GM18870 (cell line): ENCODE data around the gene RAB29.

Experiments
- ATAC-seq: cut with Tn5 transposase; IDR thresholded peaks from one replicate; pipeline ENCODE4 v1.9.1; 2021; ENCODE audit warnings: moderate library complexity; ENCODE audit not compliant: unreplicated experiment

The RAB29 gene

DNA sequence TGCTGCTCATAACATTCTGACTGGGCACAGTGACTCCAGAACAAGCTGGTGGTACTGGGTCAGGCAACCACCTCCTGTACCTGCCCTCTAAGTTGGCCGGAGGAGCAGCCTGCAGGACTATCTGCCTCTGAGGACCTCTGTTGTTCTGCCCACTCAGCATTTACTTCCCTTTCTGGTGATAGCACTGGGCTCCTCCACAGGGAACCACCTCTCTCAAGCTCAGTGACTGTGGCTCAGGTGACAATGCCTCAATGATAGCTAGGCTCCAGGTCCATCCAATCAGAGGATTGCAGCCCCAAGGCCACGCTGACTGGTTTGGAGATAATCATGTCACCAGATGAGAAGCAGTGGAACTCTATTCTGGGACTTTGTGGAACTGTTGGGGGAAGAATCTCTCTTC is 21.9 kb upstream of the RAB29 start:
- no peak for ATAC-seq

DNA sequence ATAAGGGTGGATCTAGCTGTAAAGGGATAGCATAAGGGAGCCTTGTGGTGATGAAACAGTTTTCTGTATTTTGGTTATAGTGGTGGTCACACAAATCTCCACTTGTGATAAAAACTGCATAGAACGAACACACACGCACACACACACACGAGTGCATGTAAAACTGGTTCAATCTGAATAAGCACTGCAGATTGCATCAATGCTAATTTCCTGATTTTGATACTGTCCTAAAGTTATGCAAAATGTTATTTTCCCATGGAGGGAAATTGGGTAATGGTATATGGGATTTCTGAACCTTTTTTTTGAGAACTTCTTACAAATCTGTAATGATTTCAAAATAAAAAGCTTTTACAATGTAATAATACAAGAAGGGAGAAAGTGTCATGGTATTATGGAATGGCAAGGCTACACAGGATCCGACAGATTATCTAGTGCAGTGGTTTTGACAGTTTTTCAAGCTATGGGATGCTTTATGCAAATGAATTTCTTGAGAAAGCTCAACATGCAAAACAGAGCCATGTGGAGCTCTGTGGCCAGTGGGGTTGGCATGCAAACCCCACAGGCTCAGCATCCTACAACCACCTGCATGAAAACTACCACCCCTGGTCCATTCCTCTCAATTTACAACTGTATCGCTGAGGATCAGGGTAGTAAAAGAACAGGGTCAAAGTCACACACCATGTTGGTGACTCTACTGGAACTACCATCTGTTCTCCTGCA is 18.9 kb upstream of the RAB29 start:
- ATAC-seq, result no peak

DNA sequence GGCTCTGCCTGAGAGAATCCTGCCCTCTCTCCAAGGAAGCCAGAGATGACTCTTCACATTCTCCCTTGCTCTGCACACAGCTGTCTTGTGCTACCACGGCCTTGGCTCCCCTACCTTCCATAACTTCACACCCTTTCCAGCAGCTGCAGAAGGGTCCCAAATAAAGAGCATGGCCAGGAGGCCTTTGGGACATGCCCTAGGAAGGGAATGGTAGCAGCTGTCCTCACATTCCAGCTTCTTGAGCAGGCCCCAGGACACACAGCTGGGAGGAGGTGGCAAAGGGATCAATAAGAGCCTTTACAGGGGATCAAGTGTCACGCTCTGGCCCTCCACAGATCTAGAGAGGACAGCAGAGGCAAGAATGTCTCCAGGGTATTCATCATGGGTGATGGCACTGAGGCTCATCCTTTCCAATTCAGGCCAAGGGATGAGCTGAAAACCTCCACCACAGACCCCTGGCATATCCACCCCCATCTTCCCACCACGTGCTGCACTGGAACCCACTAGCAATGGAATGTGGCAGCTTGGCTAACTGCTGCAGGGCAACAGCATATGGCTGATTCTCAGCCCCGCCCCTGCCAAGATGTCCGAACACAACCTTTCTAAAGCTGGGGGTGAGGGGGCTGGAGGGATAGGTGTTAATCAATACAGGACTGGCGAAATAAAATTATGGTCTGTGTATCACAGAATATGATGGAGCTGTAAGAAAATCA is 17.8 kb upstream of the RAB29 start:
- ATAC-seq, result no peak

DNA sequence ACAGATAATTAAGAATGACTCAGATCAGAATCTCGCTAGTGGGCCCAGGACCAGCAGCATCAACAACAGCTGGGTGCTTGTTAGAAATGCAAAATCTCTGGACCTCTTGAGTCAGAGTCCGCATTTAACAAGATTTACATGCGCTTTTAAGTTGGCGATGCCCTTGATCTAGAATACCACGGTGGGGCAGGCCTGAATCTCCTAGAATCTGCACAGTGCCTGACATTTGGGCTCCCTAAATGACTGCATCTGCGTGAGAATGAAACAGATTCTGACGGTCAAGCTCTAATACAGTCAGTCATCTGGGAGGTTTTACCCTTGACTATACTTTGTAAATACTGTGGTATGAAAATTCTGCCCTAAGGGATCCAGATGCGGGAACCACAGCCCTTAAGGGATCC is 17.2 kb upstream of the RAB29 start:
- ATAC-seq, result no peak

DNA sequence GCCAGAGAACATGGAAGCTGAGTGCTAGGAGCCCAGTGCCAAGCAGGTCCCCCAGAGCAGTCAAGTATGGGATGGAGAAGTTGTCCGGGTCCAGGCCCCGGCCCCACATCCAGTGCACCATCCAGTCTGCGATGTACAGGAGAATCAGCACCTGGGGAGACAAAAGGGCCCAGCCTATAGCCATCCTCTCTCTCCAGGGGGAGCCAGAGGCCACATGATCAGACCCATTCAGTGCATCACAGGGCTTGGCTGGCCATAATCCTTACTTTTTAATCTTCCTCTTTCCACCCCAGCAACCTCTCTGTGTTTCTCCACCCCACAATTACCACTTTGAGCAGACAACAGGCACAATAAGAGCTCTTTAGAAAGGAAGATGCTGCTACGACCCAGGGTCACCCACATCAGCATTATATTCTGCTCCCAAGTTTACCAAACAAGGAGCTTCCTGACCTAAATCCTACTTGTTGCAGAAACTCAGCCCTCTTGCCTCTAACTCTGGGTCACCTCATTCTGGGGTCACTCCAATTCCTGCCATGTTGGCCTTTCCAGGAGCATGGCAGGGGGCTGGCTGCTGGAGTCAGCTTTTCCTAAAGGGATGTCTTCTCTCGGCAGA is 16.4 kb upstream of the RAB29 start:
- ATAC-seq, result no peak

DNA sequence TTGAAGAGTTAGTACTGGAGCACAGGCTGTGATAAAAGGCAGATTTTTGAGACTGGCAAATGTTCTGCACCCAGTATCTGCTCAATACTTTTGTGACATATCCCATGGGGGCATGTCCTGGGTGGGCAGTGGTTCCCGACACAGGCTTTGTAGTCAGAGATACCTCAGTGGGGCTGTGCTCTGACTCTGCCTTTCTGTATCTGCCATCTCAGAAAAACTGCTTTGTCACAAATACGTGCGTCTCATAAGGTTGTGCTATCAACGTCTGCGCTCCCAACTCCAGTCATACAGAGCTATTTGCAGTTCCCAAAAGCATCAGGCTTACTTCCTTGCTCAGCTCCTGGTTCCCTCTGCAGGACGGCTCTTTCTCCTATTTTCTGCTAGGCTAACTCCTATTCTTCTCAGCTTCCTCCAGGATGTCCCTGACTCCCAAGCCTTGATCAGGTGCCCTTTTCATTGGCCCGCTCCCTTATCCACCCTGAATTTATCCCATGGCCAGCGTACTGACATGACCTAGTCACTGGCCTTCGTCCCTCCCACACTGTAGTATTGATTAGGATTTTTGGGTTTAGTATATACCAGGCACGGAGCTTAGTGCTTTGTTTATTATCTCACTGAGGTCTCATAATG is 12.1 kb upstream of the RAB29 start:
- ATAC-seq, result no peak

DNA sequence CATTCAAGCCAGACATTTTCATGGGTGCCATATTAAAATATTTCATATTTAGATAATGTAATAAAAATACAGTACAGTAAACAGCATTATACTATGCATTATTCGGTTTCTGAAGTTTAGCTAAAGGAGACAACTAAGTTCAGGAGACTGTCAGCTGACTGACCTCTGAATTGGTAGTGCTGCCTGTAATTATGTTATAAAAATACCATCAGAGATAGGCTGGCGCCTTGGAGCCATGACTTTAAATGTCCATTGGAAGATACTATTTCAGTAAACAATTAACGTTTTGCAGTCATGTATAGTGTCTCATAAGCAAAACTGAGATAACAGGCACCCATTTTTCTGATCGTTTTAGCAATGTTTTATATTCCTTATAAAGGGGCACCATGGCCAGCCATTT is 11.3 kb upstream of the RAB29 start:
- ATAC-seq, result no peak

DNA sequence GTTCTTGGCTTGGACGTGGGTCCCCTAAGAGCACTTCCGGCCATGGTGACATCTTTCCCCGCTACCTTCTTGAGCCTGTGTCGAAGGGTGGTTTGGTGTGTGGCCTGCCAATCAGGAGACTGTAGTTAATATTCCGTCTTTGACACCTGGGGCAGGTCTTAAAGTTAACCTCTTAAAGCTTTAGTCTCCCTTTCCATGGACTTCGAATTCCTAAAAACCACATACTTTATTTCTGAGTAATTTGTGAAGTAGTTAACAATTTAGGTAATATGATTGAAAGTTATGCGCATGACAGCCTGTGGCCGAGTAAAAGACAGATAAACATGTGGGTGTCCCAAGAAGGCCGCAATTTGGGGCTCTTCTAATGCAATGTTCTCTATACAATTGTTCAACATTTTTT is 10.2 kb upstream of the RAB29 start:
- no peak for ATAC-seq

DNA sequence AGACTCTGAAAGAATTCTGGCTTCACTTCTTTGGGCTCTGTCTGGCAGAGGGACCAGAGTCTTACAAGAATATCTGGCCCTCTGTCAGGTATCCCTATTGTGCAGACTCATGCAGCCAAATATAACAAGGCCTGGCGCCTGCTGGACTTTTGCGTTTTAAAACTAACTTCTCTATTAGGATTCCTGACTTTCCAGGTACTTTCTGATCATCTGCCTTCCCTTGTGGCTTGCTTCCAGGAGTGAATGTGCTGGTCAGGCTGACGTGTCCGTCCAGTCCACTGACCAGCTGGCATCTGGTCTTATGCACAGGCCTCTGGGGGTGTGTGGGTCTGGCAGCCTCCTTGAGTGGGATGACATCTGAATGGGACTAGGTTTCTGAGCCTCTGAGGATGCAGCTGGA is 8.6 kb upstream of the RAB29 start:
- no peak for ATAC-seq

DNA sequence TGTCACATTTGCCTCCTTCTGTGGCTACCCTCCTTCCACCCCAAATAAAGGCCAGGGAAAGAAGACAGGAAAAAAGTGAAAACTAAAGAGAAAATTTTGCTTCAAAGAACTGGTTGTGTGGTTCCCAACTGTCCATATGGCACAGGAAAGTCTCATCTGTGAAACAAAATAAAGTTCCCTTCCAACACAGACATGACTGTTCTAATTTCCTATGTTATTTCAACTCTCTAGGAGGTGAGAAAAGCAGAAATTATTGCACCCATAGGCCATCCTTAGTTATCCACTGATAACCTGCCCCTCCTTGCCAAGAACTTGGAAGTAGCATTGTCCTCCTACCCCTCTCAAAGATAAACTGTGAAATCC is 8.1 kb upstream of the RAB29 start:
- no peak for ATAC-seq

DNA sequence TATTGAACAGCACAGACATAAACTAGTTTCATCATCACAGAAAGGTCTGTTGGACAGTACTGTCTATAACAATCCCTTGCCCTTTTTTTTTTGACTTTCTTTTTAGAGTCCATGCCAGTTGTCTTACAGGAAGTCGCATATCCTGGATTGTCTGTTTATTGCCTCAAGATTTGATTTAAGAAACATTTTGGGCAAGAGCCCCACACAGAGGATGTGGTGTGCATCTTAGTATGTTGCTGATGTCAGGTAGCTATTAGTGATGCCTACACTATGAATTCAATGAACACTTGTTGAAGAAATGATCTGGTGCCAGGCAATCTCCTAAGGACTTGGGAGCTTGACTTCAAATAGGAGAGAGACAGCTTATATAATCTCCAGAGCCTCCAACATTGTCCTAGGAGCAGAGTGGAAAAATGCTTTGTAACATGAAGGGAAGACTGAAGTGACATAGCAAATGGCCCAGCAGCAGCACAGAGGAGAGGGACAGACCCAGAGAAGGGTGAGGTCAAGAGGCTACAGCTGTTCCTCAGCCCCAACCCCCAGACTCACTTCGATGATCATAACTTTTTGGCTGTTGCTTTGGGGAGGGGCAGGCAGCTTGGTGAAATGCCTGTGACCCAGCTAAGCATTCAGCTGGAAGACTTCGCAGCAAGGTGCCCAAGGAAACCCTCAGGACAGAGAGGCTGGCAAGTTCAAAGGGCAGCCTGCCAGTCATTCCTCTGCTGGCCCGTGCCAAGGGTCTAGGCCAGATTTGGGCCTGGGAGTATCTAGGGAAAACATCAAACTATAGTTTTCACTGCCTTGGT is 7.5 kb upstream of the RAB29 start:
- no peak for ATAC-seq

DNA sequence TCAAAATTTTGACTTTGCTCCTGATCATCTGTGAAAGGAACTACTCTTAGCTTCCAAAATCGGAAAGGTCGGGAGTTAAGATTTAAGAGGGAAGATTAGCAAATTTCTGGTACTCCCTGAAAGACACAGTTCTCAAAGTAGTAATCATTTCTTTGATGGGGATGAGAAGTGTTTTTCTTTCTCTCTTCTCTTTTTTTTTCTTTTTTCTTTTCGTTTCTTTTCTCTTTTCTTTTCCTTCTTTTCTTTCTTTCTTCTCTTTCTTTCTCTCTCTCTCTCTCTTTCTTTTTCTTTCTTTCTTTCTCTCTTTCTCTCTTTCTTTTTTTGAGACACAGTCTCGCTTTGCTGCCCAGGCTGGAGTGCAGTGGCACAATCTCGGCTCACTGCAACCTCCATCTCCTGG is 5.1 kb upstream of the RAB29 start:
- ATAC-seq, result no peak

DNA sequence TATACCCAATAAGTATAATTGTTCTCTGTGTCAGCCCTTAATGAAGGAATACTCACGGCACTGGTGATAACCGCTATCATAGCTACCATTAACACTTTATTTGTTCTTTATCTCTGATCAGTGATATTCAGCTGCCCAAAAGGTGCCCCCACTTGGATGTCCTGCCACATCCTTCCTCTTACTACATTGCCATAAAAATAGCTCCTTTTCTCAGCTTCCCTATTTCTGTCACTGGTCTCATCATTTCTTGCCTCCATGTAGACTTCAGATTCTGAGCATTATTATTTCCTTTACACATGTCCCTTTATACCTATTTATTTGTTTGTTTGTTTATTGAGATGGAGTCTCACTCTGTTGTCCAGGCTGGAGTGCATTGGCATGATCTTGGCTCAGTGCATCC is 2.7 kb upstream of the RAB29 start:
- no peak for ATAC-seq

DNA sequence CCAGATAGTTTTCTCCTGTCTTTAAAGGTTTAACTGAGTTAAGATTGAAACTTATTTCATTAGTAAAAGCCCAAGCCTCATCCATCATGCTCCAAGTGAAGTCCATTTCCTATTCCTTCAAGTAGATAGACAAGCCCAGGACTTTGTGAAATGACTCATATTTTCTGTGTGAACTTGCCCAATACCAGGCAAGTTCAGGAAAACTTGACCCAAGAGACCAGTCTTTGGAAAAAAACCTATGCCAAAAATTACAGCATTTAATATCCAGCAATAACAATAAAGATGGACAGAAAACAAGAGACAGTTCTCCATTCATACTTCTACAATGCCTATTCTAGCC is 405 bp upstream of the RAB29 start:
- no peak for ATAC-seq

DNA sequence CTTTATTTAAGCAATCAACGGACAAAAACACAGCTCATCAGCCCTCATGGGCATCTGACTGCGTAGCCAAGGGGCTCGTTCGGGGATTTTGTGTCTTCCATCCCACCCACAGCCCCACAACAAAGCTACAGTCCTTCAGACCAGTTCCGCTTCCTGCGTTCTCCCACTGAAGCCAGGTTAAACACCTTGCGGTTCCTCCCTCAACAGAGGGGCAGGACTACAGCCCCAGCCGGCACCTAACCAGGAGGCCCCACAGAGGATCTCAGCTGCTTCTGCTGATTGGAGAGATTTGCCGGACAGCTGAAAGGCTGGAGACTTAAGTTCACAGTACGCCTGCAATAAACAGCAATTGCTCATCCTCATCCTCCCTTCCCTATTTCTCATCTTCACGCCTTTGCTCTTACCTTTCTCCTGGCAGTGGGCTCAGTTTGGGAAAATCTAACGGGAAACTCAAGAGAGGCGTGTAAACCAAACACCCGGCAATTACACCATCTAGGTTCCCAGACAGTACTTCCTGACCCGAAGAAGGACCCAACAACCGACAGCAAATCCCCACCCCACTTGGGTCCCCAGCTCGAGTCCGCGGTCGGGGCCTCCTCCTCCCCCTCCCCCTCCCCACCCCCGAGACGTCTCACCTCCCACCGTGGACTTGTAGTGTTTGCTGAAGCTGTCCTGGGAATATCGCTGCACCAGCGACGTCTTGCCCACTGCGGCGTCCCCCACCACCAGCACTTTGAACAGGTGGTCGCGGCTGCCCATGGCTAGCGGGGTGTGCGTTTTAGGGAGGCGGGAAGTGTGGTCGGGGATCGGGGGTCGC is 876 bp downstream of the RAB29 start:
- ATAC-seq, result no peak

DNA sequence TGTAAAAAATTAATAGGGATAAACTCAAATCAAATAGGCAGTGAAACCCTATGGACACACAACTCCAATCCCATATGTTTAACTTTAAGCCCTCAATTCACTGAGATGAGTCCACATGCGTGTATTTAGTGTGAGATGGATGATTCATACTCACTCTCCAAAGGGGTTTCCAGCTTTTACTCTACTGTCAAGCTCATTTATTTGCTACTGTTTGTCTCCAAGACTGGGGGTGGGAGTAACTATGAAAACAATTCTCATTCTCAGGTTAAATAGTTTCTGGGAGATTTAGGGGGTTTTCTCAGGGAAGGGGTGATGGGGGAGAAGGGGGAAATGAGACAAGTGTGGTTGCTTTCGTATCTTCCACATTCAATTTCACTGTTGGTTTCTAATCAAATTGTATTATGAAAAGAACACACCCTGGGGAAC is 2.7 kb downstream of the RAB29 start:
- no peak for ATAC-seq

DNA sequence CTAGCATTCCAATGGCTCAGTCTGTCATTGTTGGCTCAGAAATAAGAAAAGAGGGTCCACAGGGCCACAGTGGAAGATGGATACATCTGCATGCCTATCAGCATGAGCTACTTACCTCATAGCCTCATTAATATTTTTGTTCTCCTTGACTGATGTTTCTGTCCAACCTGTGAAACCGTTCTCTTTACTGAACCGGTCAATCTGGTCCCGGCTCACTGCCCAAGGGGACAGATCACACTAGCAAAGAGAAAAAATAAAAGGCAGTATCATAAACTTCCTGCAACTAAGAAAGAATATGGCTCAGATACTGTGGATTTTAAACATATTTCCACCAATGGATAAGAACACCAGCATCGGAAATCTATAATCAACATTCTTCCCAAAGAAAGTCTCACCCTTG is 4.7 kb downstream of the RAB29 start:
- no peak for ATAC-seq

DNA sequence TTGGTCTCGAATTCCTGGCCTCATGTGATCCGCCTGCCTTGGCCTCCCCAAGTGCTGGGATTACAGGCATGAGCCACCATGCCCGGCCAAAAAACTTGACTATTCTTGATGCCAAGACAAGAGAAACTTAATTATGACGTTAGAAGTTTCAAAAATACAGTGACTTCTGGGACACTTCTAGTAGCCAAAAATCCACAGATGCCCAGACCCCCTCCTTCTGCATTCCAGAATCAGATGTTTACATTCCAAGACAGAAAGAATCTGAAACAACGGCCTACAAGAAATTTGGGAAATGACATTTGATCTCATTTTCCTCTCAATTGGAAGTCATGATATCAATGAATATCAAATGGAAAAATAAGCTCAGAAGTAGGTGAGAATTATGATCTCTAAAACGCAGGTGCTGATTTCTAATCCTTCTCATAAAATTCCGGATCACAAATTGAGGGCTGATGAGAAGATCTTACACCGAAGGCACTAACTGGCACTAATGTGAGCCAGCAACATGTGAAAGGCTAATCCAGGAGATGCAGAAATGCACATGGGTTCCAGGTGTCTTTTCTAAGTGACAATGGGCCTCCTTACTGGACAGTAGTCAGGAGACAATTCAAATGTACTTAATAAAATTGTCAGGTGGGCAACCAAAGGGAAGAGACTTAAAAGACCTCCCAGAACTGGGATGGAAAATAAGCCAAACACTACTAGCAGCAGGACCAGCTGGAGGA is 5.5 kb downstream of the RAB29 start:
- ATAC-seq, result no peak

DNA sequence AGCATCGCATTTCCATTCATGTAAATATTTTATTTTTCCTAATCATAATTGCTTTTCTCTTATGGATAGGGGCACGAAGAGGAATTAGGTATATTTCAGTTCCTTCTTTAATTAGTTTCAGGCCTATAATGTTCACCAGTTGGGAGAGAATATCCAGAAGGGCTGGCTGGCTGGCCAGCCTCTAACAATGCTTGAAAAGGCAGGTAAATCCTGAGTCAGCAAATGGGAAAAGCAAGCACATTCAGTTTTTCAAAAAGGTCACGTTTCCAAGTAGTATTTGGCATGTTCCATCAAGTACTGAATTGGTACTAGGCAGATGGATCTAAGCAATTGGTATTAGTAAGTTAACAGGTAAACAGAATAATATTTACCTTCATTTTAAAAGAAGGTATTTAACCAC is 8.0 kb downstream of the RAB29 start:
- no peak for ATAC-seq

DNA sequence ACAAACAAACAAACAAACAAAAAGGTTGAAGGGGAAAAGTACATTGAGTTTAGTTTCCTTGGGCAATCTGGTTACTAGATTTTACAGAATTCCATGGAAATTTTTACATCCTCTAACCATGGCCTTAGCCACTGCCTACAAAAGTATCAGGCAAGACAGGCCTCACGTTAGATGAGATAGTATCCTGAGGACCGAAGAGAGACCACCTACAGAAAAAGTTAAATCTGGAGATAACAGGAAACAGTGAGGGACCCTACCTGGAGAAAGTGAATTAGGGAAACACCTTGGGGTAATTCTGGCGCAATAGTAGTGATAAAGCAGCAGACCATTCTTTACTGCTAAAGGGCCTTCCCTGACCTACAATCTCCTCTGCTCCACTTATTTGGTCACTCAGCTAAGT is 8.7 kb downstream of the RAB29 start:
- no peak for ATAC-seq
